Upper lobe of left lung (tissue), 6 donors: ENCODE results near the gene LRG1. TPM values are rescaled to one million over a fixed set of nuclear protein-coding genes. Genes with fewer than 3 reads are reported as not detected.

Experiments
- ATAC-seq, 2 donors: fragments of 200-7000 bp; cut with Tn5 transposase; one replicate each; pipeline ENCODE4 v1.9.1; 2022; ENCODE audit warnings: mild to moderate bottlenecking in 2 of 2, moderate library complexity in 2 of 2; ENCODE audit not compliant: low FRiP score in 2 of 2
- DNase-seq, 2 donors: peaks; one replicate each; pipeline ENCODE4 v3.0.0-alpha.2; 2019 to 2020
- H3K27ac ChIP-seq, 4 donors: fragments of 200-600 bp; sonication (generic); one replicate each; pipeline ENCODE4 v1.5.1; 2016 to 2019
- H3K27me3 ChIP-seq, 4 donors: fragments of 200-600 bp; sonication (generic); one replicate each; pipeline ENCODE4 v1.5.1; 2017 to 2019
- H3K36me3 ChIP-seq, 4 donors: fragments of 200-600 bp; sonication (generic); one replicate each; pipeline ENCODE4 v1.5.1; 2016 to 2019
- H3K4me1 ChIP-seq, 4 donors: fragments of 200-600 bp; sonication (generic); one replicate each; pipeline ENCODE4 v1.5.1; 2018 to 2019
- H3K4me3 ChIP-seq, 4 donors: fragments of 200-600 bp; sonication (generic); one replicate each; pipeline ENCODE4 v1.5.1; 2017 to 2019; ENCODE audit warnings: mild to moderate bottlenecking in 2 of 4, moderate library complexity in 1 of 4
- H3K9me3 ChIP-seq, 4 donors: fragments of 200-600 bp; sonication (generic); one replicate each; pipeline ENCODE4 v1.5.1; 2018 to 2019
- CTCF ChIP-seq, 6 experiments: fragments of 450-650 bp in 4 of 6; fragments of 200-600 bp in 2 of 6; sonication (generic) in 2 of 6; IDR thresholded peaks; one replicate each; pipeline ENCODE4 v1.5.1; 2016 to 2019; ENCODE audit warnings: antibody characterized with exemption in 6 of 6
- EP300 ChIP-seq, 4 donors: sonication (generic); formaldehyde crosslinking; IDR thresholded peaks; one replicate each; pipeline ENCODE4 v1.5.1; 2017; ENCODE audit warnings: antibody characterized with exemption in 4 of 4, control low read depth in 2 of 4
- POLR2A ChIP-seq, 4 donors: fragments of 450-650 bp; IDR thresholded peaks; one replicate each; pipeline ENCODE4 v1.5.1; 2016 to 2017; ENCODE audit warnings: antibody characterized with exemption in 4 of 4, mild to moderate bottlenecking in 2 of 4
- POLR2AphosphoS5 ChIP-seq, 2 donors: sonication (generic); formaldehyde crosslinking; IDR thresholded peaks; one replicate each; pipeline ENCODE4 v1.5.1; 2017; ENCODE audit warnings: antibody characterized with exemption in 2 of 2
- WGBS, 2 donors: methylation state at CpG; one replicate each; pipeline ENCODE4 v1.1.5; 2017 to 2018; 5-methylcytosine and 5-hydroxymethylcytosine counted together
- total RNA-seq, 6 donors: library from RNA; depleted of rRNA in 4 of 6; stranded (reverse); fragments of >200 nt in 4 of 6; gene quantifications; one replicate each; pipeline versions ENCODE4 v1.1.0 to v1.2.1, GENCODE V29; 2016 to 2021
- donor health status: DM: no; HTN: no; CAD: no; lungs with moderate emphysema.
- donor health status: DM: no; HTN: yes; CAD: no; lungs with severe emphysema.

LRG1 gene
- total RNA-seq, 6 donors from 2014 or later = 7.3 to 19.9 (median 12.2) TPM

DNA sequence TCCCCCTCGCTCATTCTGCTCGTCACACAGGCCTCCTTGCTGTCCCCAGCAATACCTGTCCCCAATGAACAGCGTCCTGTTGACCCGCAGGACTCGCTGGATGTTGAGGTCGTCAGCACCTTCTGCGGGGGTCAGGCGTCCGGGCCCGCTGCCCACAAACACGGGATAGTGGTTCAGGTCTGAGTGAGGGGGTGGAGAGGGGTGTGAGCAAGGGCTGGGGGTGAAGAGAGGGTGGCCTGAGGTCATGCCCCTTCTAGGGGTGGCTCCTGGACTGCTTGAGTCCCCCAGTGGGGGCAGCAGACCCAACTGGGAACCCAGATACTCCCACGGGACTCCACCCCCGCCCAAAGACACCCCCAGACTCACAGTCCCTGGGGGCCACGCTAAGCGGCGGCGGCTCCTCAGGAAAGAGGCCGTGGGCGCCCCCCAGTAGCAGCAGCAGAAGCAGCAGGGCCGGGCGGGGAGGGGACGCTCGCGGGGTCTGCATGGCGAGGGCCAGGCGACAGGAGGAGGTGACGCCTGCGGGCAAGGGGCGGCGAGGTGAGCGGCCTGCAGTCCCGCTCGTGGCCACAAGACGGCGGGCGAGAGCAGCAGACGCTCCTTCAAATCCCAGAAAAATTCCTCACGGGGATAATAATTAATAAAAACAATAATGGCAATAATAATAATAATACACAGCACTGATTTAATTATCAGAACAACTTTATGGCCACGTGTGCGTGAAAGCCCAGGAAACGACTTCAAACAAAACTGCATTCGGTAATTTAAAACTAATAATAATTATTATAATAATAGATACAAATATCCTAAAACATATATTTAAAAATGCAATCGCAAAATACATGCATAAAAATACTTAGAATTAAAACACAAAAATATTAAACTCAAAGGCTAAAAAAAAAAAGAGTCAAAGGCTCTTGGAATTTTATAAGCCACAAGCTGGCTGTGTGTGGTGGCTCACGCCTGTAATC lies 18.4 kb upstream of the LRG1 start:
- WGBS, 2 donors = 30 to 32% methylated on average over 31 to 41 of the region's 44 CpGs
- Histone ChIP-seq H3K9me3 (no peaks in the 10 kb centered on the region), H3K27me3 (no peaks in the 10 kb centered on the region), H3K4me1 (peaks cover 5 to 22% (median 12%) of the 10 kb centered on the region in 4 donors), H3K36me3 (peaks cover 0 to 24% (median 0%) of the 10 kb centered on the region in 4 donors), H3K27ac (peak overlapping the region in 2 of 4 donors; percentile 54 to 71), H3K4me3 (peak overlapping the region; percentile 16 to 53 (median 32))
- ATAC-seq = peak in 1 of 2 donors; percentile 69
- DNase-seq = peak; percentile 43 to 93
- TF ChIP-seq POLR2A (IDR thresholded peaks at IDR 0.05) = no peak
- peak; percentile 91 to 100 (median 95) for TF ChIP-seq CTCF (IDR thresholded peaks at IDR 0.05)
- TF ChIP-seq POLR2AphosphoS5 (IDR thresholded peaks at IDR 0.05) = no peak
- TF ChIP-seq EP300 (IDR thresholded peaks at IDR 0.05) = no peak

DNA sequence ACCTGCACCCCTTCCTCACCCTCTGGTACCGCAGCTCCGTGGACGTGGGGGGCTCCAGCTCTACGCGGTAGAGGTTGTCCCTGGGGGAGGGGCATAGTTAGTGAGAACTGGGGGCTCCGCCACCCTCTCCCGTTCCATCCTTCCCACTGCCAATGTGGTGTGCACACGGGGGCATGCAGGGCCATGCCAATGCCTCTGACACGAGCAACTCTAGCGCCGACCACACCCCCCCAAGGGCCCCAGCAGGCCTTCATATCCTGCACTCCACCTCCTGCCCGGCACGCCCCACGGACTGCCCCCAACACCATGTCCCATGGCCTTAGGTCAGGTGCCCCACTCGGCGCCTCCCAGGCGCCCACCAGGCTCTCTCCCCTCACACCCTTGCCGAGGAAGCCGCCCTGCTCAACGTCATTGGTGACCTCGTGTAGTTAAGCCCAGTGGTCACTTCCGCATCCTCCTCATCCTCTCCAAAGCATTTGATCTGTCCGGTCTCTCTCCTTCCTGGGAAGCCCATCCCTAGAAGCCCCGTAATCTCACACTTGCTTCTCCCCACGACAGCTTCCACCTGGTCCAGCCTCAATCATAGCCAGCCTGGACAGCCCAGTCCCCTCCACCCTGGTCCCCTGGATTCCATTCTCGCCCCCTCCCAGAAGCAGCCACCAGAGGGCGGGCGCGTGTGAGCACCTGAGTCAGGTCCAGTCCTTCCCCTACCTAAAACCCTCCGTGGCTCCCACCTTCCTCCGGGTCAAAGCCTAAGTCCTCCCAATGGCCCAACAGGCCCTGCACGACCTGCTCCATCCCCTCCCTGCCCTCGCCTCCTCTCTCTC lies 17.5 kb upstream of the LRG1 start:
- ATAC-seq = no peak
- DNase-seq = peak in 1 of 2 donors; percentile 67
- Histone ChIP-seq H3K27ac (no peak overlapping the region), H3K4me3 (peak overlapping the region in 1 of 4 donors; percentile 53), H3K27me3 (no peaks in the 10 kb centered on the region), H3K36me3 (peaks cover 0 to 33% (median 0%) of the 10 kb centered on the region in 4 donors), H3K9me3 (no peaks in the 10 kb centered on the region), H3K4me1 (peaks cover 5 to 22% (median 12%) of the 10 kb centered on the region in 4 donors)
- 85 to 87% methylated on average over 20 to 33 of the region's 33 CpGs for WGBS, 2 donors
- TF ChIP-seq POLR2A (IDR thresholded peaks at IDR 0.05) (no peak), CTCF (IDR thresholded peaks at IDR 0.05) (no peak), POLR2AphosphoS5 (IDR thresholded peaks at IDR 0.05) (no peak), EP300 (IDR thresholded peaks at IDR 0.05) (no peak)

DNA sequence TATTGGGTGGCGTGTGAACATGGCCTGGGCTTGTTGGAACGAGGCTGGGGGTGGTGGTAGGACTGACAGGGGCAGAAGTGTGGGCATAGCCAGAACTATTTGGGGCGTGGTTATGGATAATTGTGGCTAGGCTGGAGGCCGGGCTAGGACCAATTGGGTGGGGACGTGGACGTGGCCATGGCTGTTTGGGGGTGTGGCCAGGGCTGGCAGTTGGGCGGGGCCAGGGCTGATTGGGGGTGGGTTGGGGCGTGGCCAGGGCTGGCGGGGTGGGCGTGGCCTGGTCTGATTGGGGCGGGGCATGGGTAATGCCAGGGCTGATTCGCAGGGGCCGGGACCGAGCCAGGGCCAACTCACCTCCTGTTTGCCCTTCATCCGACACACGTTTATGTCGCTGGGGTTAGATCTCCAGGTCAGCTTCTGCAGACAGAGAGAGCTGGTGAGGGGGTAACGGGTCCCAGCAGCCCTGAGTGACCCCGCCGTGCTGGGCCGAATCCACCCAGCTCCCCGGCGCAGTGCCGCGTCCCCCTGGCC lies 16.8 kb upstream of the LRG1 start:
- peak in 1 of 2 donors; percentile 19 for ATAC-seq
- no peak overlapping the region for H3K4me3 ChIP-seq

More for the DNA sequence above, 16.8 kb upstream of the LRG1 start:
- Histone ChIP-seq H3K9me3 (no peaks in the 10 kb centered on the region), H3K27ac (no peak overlapping the region), H3K36me3 (peaks cover 0 to 40% (median 0%) of the 10 kb centered on the region in 4 donors), H3K4me1 (peaks cover 5 to 22% (median 12%) of the 10 kb centered on the region in 4 donors), H3K27me3 (no peaks in the 10 kb centered on the region)
- 87 to 88% methylated on average over 8 to 13 of the region's 25 CpGs for WGBS, 2 donors
- TF ChIP-seq CTCF (IDR thresholded peaks at IDR 0.05) (no peak), EP300 (IDR thresholded peaks at IDR 0.05) (no peak), POLR2A (IDR thresholded peaks at IDR 0.05) (no peak), POLR2AphosphoS5 (IDR thresholded peaks at IDR 0.05) (no peak)
- peak in 1 of 2 donors; percentile 84 for DNase-seq
